Measurements from ENCODE around the gene DACH2. TPM values are rescaled to one million over a fixed set of nuclear protein-coding genes. Genes with fewer than 3 reads are reported as not detected.

The DACH2 gene
- total RNA-seq, 2 experiments from 2014 or later: not detected

- Histone ChIP-seq H3K4me1 (ENCODE audit: insufficient read depth, low read length) (no peaks in the 10 kb centered on the region), H3K27me3 (ENCODE audit: control insufficient read depth in 1 of 2, insufficient read depth in 2 of 2, low read length in 2 of 2) (no peaks in the 10 kb centered on the region), H3K9me3 (ENCODE audit: control insufficient read depth in 1 of 2, insufficient read depth in 1 of 2, low read length in 2 of 2) (no peaks in the 10 kb centered on the region), H3K36me3 (ENCODE audit: insufficient read depth, low read length) (no peaks in the 10 kb centered on the region), H3K4me3 (ENCODE audit: low read length) (no peak overlapping the region), H3K27ac (ENCODE audit: low read depth in 1 of 2, low read length in 2 of 2) (no peak overlapping the region)
- DNase-seq (no peak), ATAC-seq (ENCODE audit: poor library complexity) (no peak)
- Mint-ChIP-seq H3K4me1 (ENCODE audit: low read depth) (no peaks in the 10 kb centered on the region), H3K9me3 (peaks cover 3% of the 10 kb centered on the region), H3K27me3 (no peaks in the 10 kb centered on the region), H3K27ac (no peak overlapping the region), H3K4me3 (no peak overlapping the region), H3K36me3 (ENCODE audit: low read depth) (no peaks in the 10 kb centered on the region)
- intact Hi-C loops (cut with DNase I, micrococcal nuclease): no loop called here
- POLR2A ChIA-PET: no interaction called here
- CTCF ChIA-PET: no interaction called here
- no peak for TF ChIP-seq CTCF (IDR thresholded peaks at IDR 0.05)
Measured at GRCh38 chrX:86421771-86422170, 273.5 kb downstream of the DACH2 start.

- ChIA-PET POLR2A (no interaction called here), CTCF (no interaction called here)
- intact Hi-C loops (cut with DNase I, micrococcal nuclease): no loop called here
- DNase-seq: no peak
- Histone ChIP-seq H3K27me3 (ENCODE audit: control insufficient read depth in 1 of 2, insufficient read depth in 2 of 2, low read length in 2 of 2) (no peaks in the 10 kb centered on the region), H3K9me3 (ENCODE audit: control insufficient read depth in 1 of 2, insufficient read depth in 1 of 2, low read length in 2 of 2) (no peaks in the 10 kb centered on the region), H3K4me3 (ENCODE audit: low read length) (no peak overlapping the region), H3K4me1 (ENCODE audit: insufficient read depth, low read length) (no peaks in the 10 kb centered on the region), H3K27ac (ENCODE audit: low read depth in 1 of 2, low read length in 2 of 2) (no peak overlapping the region), H3K36me3 (ENCODE audit: insufficient read depth, low read length) (no peaks in the 10 kb centered on the region)
- no peak for ATAC-seq (ENCODE audit: poor library complexity)
- H3K27ac Mint-ChIP-seq: no peak overlapping the region
- H3K36me3 Mint-ChIP-seq (ENCODE audit: low read depth): no peaks in the 10 kb centered on the region
- peaks cover 2% of the 10 kb centered on the region for H3K9me3 Mint-ChIP-seq
- no peak overlapping the region for H3K4me3 Mint-ChIP-seq
- H3K27me3 Mint-ChIP-seq: no peaks in the 10 kb centered on the region
- no peak for TF ChIP-seq CTCF (IDR thresholded peaks at IDR 0.05)
- H3K4me1 Mint-ChIP-seq (ENCODE audit: low read depth): no peaks in the 10 kb centered on the region
Measured at GRCh38 chrX:86436116-86436515, 287.9 kb downstream of the DACH2 start.

GRCh38 chrX:86455495-86455894 is 307.2 kb downstream of the DACH2 start:
- H3K4me3 ChIP-seq (ENCODE audit: low read length): no peak overlapping the region
- POLR2A ChIA-PET: no interaction called here
- intact Hi-C loops (cut with DNase I, micrococcal nuclease): no loop called here
- ATAC-seq (ENCODE audit: poor library complexity) (no peak), DNase-seq (no peak)
- no peaks in the 10 kb centered on the region for H3K27me3 ChIP-seq (ENCODE audit: control insufficient read depth in 1 of 2, insufficient read depth in 2 of 2, low read length in 2 of 2)
- no peak overlapping the region for H3K27ac ChIP-seq (ENCODE audit: low read depth in 1 of 2, low read length in 2 of 2)
- H3K27ac Mint-ChIP-seq: no peak overlapping the region
- no peak for TF ChIP-seq CTCF (IDR thresholded peaks at IDR 0.05)
- H3K4me1 ChIP-seq (ENCODE audit: insufficient read depth, low read length): no peaks in the 10 kb centered on the region
- no peak overlapping the region for H3K4me3 Mint-ChIP-seq
- no peaks in the 10 kb centered on the region for H3K36me3 Mint-ChIP-seq (ENCODE audit: low read depth)
- H3K9me3 Mint-ChIP-seq: peaks cover 6% of the 10 kb centered on the region
- CTCF ChIA-PET: no interaction called here
- H3K9me3 ChIP-seq (ENCODE audit: control insufficient read depth in 1 of 2, insufficient read depth in 1 of 2, low read length in 2 of 2): peaks cover 0 to 5% of the 10 kb centered on the region in 2 experiments
- no peaks in the 10 kb centered on the region for H3K36me3 ChIP-seq (ENCODE audit: insufficient read depth, low read length)
- H3K4me1 Mint-ChIP-seq (ENCODE audit: low read depth): no peaks in the 10 kb centered on the region
- H3K27me3 Mint-ChIP-seq: no peaks in the 10 kb centered on the region
